ENCODE data around the gene SLC16A2.

SLC16A2 gene

DNA sequence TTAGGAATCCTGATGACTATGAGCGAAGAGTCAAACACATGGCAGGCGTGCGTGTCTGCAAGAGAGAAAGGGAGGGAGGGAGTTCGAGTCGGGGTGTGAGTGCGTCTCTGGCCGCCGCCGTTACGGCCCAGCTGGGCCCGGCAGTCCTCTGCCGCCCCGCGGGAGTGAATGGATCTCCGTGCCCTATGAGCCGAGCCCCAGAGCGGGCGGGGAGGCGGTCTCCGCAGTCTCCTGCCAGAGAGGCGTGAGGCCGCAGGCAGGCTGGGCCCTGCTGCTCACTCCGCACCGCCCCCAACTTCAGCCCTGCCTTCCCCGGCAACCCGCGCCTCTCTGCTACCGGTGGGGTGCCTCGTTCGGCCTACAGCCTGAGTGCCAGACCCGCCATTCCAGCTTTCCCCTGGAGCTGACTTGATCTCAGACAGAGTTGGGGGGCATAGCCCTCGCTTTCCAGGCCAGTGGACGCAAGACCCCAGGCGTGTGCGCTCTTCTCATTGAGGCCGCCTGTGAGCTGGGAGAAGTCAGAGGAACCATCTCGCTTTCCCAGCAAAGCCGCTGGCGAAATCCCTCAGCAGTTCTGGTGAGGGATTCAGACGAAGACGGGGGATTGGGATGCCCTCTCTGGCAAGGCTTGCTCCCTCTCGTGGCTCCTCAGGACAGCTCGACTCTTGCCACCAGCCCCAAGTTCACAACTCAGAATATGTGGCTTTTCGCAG, 1.4 kb downstream of the SLC16A2 start:
- ChIA-PET POLR2A (no interaction called here), CTCF (interaction anchor here (0.6 to 1.5 kb wide), 3 partner anchors 40 to 680 kb away, joined by 4 to 6 read pairs (median 5); no protein-coding TSS in a partner anchor)
- H3K9me3 ChIP-seq (ENCODE audit: control insufficient read depth, insufficient read depth, low read depth, low read length): no peaks in the 10 kb centered on the region
- peaks cover 7% of the 10 kb centered on the region for H3K4me1 ChIP-seq (ENCODE audit: control insufficient read depth, insufficient read depth, low read length)
- TF ChIP-seq ZIC2 (tag by site-specific recombination; IDR thresholded peaks at IDR 0.05): 0 out of 2 replicates have a peak, but pooled peaks have one; percentile 36
- TF ChIP-seq ZNF302 (tag by site-specific recombination; IDR thresholded peaks at IDR 0.05; ENCODE audit: low read depth): no peak
- peak; percentile 78 for TF ChIP-seq ZNF341 (tag by site-specific recombination; IDR thresholded peaks at IDR 0.05; ENCODE audit: low read depth)
- TF ChIP-seq ZNF692 (tag by site-specific recombination; IDR thresholded peaks at IDR 0.05): peak; percentile 33; the same call in 1 of the 2 replicates
- TF ChIP-seq ZBTB8A (tag by site-specific recombination; IDR thresholded peaks at IDR 0.05): peak; percentile 82
- peak; percentile 66; the same call in 1 of the 2 replicates for TF ChIP-seq ZBTB20 (tag by site-specific recombination; IDR thresholded peaks at IDR 0.05)
- 0 out of 2 replicates have a peak, but pooled peaks have one; percentile 15 for TF ChIP-seq SP3 (tag by site-specific recombination; IDR thresholded peaks at IDR 0.05)
- TF ChIP-seq ZBTB17 (tag by site-specific recombination; IDR thresholded peaks at IDR 0.05): peak; percentile 37
- 0 out of 2 replicates have a peak, but pooled peaks have one; percentile 18 for TF ChIP-seq ZNF76 (tag by site-specific recombination; IDR thresholded peaks at IDR 0.05; ENCODE audit: borderline replicate concordance, low read depth)
- TF ChIP-seq ZNF404 (tag by site-specific recombination; IDR thresholded peaks at IDR 0.05): no peak
- peak; percentile 89 for TF ChIP-seq MZF1 (tag by site-specific recombination; IDR thresholded peaks at IDR 0.05; ENCODE audit: borderline replicate concordance)
- peak; percentile 46; the same call in 1 of the 2 replicates for TF ChIP-seq ZNF335 (tag by site-specific recombination; conservative IDR thresholded peaks at IDR 0.05)
- peak; percentile 77 for TF ChIP-seq SP2 (tag by site-specific recombination; IDR thresholded peaks at IDR 0.05)
- TF ChIP-seq ZFHX2 (tag by site-specific recombination; conservative IDR thresholded peaks at IDR 0.05): 0 out of 2 replicates have a peak, but pooled peaks have one; percentile 10
- TF ChIP-seq GLIS2 (tag by site-specific recombination; IDR thresholded peaks at IDR 0.05): peak; percentile 43; the same call in 1 of the 2 replicates
- no peak for TF ChIP-seq ZNF223 (tag by site-specific recombination; IDR thresholded peaks at IDR 0.05)
- TF ChIP-seq HOXD13 (CRISPR knock-in tag; IDR thresholded peaks at IDR 0.05; ENCODE audit: borderline replicate concordance): no peak
- no peak for TF ChIP-seq ZNF677 (tag by site-specific recombination; IDR thresholded peaks at IDR 0.05)
- TF ChIP-seq KLF16 (tag by site-specific recombination; IDR thresholded peaks at IDR 0.05): 0 out of 2 replicates have a peak, but pooled peaks have one; percentile 16
- TF ChIP-seq ZNF501 (tag by site-specific recombination; IDR thresholded peaks at IDR 0.05): 0 out of 2 replicates have a peak, but pooled peaks have one; percentile 25
- peak; percentile 15 for TF ChIP-seq ZBTB26 (tag by site-specific recombination; optimal IDR thresholded peaks at IDR 0.05)
- H3K36me3 ChIP-seq (ENCODE audit: control insufficient read depth in 2 of 2, insufficient read depth in 1 of 2, low read length in 2 of 2): no peaks in the 10 kb centered on the region
- peak overlapping the region; percentile 50; the same call in 1 of the 2 replicates for H3K27ac ChIP-seq (ENCODE audit: extremely low read depth, low read depth, low read length)
- peak overlapping the region; percentile 3 for H3K4me3 ChIP-seq (ENCODE audit: low read depth, low read length)

GRCh38 chrX:74423289-74423998, 2.2 kb downstream of the SLC16A2 start:
- H3K4me3 ChIP-seq (ENCODE audit: low read depth, low read length): no peak overlapping the region
- no peaks in the 10 kb centered on the region for H3K36me3 ChIP-seq (ENCODE audit: control insufficient read depth in 2 of 2, insufficient read depth in 1 of 2, low read length in 2 of 2)
- CTCF ChIA-PET: interaction anchor here (0.6 to 1.5 kb wide), 5 partner anchors 41 to 681 kb away, joined by 3 to 6 read pairs (median 5); no protein-coding TSS in a partner anchor
- no peak overlapping the region for H3K27ac ChIP-seq (ENCODE audit: extremely low read depth, low read depth, low read length)
- POLR2A ChIA-PET: no interaction called here
- peaks cover 7% of the 10 kb centered on the region for H3K4me1 ChIP-seq (ENCODE audit: control insufficient read depth, insufficient read depth, low read length)
- H3K9me3 ChIP-seq (ENCODE audit: control insufficient read depth, insufficient read depth, low read depth, low read length): no peaks in the 10 kb centered on the region
- TF ChIP-seq ATF2 (tag by site-specific recombination; IDR thresholded peaks at IDR 0.05; ENCODE audit: low read depth): no peak
- TF ChIP-seq ZNF664 (tag by site-specific recombination; IDR thresholded peaks at IDR 0.05): no peak
- no peak for TF ChIP-seq KLF1 (tag by site-specific recombination; IDR thresholded peaks at IDR 0.05)
- peak; percentile 78 for TF ChIP-seq SCRT2 (tag by site-specific recombination; IDR thresholded peaks at IDR 0.05)
- no peak for TF ChIP-seq ZNF514 (tag by site-specific recombination; IDR thresholded peaks at IDR 0.05)
- no peak for TF ChIP-seq ZNF302 (tag by site-specific recombination; IDR thresholded peaks at IDR 0.05; ENCODE audit: low read depth)
- TF ChIP-seq SCRT1 (tag by site-specific recombination; IDR thresholded peaks at IDR 0.05; ENCODE audit: borderline replicate concordance): peak; percentile 76; the same call in 1 of the 2 replicates
- no peak for TF ChIP-seq ZNF341 (tag by site-specific recombination; IDR thresholded peaks at IDR 0.05; ENCODE audit: low read depth)
- TF ChIP-seq OVOL3 (tag by site-specific recombination; IDR thresholded peaks at IDR 0.05): no peak
- TF ChIP-seq ZNF184 (tag by site-specific recombination; IDR thresholded peaks at IDR 0.05): no peak
- no peak for TF ChIP-seq RBAK (tag by site-specific recombination; IDR thresholded peaks at IDR 0.05)
- TF ChIP-seq GLI4 (tag by site-specific recombination; IDR thresholded peaks at IDR 0.05): no peak

Measured in HEK293 (cell line).